GM12892 (cell line): Measurements from ENCODE around the gene NOC2L.

Experiments used
- DNase-seq: peaks from one replicate; pipeline ENCODE4 v3.0.0; 2011; ENCODE audit not compliant: insufficient read length
- FAIRE-seq: peaks from 2 replicates; lab custom pipeline; 2011; peaks lifted over from hg19 to GRCh38; lab: Jason Lieb, UNC
- POLR2A ChIP-seq: IDR thresholded peaks from 2 replicates; pipeline ENCODE4 v1.6.1; 2011; ENCODE audit warnings: low read depth, low read length, control low read depth
- POLR2AphosphoS5 ChIP-seq: IDR thresholded peaks from 2 replicates; pipeline ENCODE4 v1.6.1; 2011; ENCODE audit warnings: low read depth, low read length, control low read depth
- TAF1 ChIP-seq: IDR thresholded peaks from 2 replicates; pipeline ENCODE4 v1.6.1; 2011; ENCODE audit warnings: low read depth, mild to moderate bottlenecking, control low read depth, low read length, borderline replicate concordance

The NOC2L gene

DNA sequence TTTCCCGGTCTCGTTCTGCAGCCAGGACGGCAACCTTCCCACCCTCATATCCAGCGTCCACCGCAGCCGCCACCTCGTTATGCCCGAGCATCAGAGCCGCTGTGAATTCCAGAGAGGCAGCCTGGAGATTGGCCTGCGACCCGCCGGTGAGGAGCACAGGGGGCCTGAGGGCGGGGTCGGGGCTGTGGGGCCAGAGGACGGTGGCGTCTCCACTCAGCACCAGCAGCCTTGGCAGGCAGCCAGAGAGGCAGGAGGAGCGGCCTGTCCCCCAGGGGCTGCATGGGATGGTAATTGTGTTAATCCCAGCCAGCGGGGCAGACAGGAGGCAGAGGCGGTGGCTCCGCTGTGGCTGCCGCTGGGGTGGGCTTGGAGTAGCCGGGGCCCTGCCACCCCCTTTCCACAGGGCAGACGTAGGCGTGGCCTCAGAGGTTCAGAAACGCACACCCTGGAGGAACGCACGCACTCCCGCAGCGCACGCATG is 23.3 kb downstream of the NOC2L start:
- no peak for FAIRE-seq
- DNase-seq, result no peak
- no peak for TF ChIP-seq POLR2A
- no peak for TF ChIP-seq TAF1
- TF ChIP-seq POLR2AphosphoS5, result no peak

DNA sequence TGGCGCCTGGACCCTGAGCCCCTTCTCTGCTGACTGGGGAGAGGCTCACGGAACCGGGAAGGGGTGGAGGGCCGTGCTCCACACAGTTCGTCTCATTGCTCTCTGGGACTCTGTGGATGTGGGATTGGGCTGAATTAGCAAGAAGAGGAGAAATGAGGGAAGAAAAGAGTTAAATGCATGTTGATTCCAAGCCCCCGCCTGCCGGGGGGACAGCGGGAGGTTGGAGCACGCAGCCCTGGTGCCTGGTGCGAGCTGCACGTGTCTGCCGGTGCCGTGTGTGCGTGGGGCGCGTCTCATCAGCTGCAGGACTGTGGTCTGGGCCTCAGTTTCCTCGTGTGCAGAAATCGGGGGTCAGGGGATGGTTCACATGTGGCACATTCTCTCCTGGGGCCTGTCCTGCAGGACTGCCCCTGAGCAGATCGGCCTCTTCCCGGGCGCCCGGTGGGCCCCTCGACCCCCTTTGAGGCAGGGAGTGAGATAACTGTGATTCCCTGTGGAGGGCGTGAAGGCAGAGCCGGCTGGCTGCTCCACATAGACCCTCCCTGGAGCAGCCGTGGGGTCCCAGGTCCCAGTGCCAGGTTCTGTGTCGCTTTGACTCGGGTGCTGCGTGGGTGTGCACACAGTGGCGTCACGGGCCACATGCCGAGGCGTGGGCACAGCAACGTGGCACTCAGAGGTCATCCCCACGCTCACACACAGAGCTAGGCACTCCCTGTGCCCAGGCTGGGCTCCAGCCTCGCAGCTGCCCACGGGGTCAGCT is 23.9 kb downstream of the NOC2L start:
- no peak for TF ChIP-seq POLR2A
- FAIRE-seq (no peak), DNase-seq (no peak)

DNA sequence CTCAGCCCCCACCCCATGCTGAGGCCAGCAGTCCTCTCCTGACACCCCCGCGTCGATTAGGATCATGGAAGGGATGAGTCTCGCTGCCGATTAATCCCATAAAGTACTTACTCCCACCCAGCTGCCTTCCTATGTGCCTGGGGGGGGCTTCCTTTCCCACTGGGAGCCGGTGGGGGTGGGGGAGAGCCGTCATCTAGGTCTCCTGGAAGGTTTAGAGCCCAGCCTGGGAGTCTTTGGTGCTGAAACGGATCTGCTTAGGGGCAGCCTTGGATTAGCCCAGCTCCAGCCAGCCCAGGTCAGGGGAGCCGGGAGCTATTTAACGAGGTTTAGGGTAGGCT is 25.5 kb downstream of the NOC2L start:
- no peak for TF ChIP-seq POLR2AphosphoS5
- no peak for TF ChIP-seq POLR2A
- no peak for TF ChIP-seq TAF1
- DNase-seq, result no peak
- FAIRE-seq, result no peak

DNA sequence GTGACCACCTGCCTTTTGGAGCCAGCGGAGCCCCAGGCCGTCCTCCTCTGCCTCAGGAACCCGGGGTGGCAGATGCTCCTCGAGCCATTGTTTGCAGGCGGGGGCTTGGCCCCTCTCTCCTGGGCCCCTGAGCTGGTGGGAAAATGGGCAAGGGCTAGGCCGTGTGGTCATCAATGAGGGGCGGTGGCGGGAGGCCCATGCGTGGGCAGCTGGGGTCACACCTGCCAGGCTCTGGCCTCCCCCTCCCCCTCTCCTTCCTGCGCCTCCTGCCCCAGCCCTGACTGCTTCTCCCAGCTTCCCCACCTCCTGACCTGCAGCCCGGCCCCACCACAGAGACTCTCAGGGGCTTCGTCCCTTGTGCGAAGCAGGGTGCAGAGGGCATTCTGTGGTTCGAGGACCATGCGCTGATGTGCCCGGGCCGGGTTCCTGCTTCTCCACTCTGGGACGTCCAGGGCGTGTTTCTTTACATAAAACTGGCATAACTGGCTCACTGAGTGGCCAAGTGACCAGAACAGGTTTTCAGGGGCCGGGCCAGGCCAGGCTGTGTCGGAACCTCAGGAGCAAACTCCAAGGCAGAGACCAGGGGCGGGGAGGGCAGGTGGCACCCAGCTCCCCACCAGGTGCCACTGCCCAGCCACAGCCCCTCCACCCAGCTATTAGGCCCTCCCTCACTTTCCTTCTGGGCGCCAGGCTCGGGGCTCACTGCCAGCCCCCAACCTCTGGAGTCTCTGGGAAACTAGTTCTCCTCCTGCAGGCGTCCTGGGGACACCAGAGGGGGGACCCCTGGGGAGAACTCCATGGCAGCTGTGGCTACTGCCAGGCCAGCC is 26.1 kb downstream of the NOC2L start:
- TF ChIP-seq POLR2A (no peak), TAF1 (no peak), POLR2AphosphoS5 (no peak)
- FAIRE-seq (no peak), DNase-seq (no peak)

DNA sequence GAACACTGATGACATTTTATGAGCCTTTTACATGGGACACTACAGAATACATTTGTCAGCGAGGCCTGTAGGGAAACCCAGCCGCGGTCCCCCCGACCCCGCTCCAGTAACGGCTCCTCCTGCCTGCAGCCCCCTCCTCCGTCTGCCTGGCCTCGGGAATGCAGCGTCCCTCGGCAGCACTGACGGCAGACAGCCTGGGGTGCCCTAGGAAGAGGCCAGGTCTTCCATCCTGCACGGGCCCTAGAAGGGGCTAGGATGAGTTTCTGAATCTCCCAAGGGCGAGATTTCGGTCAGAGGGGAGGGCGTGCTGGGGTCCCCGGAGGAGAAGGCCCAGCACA is 26.9 kb downstream of the NOC2L start:
- DNase-seq (no peak), FAIRE-seq (no peak)
- TF ChIP-seq POLR2A (no peak), TAF1 (no peak), POLR2AphosphoS5 (no peak)

DNA sequence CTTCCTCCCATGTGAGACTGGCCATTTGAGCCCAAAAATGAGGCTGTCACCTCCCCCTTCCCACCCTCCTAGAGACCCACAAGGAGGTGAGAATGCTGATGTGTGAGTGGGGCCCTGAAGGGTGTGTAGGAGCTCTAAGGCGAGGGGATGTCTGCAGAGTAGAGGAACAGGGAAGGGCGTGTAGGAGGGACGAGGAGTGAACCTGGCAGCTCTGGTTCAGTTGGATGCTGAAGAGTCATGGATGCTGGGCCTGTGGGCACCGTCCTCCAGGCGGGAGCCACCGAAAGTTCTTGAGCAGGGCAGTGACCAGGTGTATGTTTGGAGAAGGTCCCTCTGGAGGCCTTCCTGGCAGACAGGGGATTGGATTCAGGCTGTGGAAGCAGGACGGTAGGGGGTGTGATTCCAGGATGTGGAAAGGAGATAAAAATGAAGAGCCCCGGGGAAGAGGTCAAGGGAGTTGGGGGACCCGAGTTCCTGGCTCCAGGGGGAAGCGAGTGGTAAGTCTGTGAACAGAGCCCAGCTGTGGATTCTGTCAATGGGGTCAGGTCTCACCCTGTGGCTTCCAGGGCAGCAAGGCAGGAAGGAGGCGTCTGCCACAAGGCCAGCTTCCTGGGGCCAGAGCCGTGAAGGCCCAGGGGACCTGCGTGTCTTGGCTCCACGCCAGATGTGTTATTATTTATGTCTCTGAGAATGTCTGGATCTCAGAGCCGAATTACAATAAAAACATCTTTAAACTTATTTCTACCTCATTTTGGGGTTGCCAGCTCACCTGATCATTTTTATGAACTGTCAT is 27.5 kb downstream of the NOC2L start:
- FAIRE-seq, result no peak
- TF ChIP-seq POLR2AphosphoS5, result no peak
- TF ChIP-seq POLR2A, result no peak
- no peak for TF ChIP-seq TAF1

DNA sequence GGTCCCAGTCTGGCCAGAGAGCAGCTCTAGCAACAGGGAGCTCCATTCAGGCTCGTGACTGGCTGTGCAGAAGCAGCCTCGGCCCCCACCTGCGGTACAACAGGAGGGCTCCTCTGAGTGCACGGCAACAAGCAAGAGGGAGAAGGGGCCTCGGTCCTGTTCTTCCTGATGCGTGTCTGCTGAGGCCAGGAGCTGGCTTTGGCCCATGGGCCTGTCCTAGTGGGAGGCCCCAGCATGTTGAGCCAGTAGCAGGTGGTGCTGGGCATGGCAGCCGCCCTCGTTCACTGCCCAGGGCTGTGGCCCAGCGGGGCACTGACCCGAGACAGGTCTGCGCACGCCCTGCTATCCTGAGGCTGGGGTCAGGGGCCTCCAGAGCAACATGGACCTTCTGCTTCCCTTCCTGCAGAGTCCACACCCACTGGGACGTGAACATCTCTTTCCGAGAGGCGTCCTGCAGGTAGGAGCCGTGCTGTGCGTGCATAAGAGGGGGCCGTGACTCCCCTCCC is 28.4 kb downstream of the NOC2L start:
- no peak for FAIRE-seq
- no peak for DNase-seq
- TF ChIP-seq POLR2AphosphoS5, result no peak
- TF ChIP-seq TAF1, result no peak
- no peak for TF ChIP-seq POLR2A

More for the DNA sequence above, 27.5 kb downstream of the NOC2L start:
- no peak for DNase-seq

DNA sequence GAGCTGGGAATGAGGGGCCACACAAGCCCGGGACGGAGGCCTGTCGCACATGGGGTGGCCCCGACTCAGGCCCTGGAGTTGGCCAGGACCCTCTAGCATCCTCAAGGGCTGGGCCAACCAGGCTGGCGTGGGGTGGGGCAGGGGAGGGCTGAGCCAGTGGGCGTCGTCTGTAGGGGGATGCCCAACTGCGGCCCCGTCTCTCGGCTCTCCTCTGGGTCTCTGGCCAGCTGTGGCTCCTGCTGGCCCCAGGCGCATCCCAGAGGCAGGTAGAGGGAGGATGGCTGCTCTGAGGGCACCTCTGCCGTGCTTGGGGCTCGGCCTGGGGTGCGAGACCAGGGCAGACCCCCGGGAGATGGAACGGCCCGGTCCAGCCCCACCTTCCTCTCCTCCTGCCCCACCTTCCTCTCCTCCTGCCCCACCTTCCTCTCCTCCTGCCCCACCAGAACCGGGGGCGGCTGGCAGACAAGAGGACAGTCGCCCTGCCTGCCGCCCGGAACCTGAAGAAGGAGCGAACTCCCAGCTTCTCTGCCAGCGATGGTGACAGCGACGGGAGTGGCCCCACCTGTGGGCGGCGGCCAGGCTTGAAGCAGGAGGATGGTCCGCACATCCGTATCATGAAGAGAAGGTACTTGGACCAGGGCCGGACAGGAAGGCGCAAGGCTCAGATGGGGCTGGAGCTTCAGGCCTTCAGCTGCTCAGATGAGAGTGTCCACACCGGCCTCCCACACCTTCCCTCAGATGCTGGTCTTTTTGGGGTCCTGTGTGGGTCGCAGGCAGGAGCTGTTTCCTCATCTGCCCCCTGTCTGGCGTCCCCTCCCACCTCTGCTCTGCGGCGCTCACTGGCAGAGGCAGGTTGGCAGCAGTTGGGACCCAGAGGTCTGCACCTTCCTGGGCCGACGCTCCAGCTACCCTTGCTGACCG is 29.1 kb downstream of the NOC2L start:
- DNase-seq, result no peak
- TF ChIP-seq TAF1 (no peak), POLR2AphosphoS5 (no peak), POLR2A (no peak)
- FAIRE-seq, result no peak

DNA sequence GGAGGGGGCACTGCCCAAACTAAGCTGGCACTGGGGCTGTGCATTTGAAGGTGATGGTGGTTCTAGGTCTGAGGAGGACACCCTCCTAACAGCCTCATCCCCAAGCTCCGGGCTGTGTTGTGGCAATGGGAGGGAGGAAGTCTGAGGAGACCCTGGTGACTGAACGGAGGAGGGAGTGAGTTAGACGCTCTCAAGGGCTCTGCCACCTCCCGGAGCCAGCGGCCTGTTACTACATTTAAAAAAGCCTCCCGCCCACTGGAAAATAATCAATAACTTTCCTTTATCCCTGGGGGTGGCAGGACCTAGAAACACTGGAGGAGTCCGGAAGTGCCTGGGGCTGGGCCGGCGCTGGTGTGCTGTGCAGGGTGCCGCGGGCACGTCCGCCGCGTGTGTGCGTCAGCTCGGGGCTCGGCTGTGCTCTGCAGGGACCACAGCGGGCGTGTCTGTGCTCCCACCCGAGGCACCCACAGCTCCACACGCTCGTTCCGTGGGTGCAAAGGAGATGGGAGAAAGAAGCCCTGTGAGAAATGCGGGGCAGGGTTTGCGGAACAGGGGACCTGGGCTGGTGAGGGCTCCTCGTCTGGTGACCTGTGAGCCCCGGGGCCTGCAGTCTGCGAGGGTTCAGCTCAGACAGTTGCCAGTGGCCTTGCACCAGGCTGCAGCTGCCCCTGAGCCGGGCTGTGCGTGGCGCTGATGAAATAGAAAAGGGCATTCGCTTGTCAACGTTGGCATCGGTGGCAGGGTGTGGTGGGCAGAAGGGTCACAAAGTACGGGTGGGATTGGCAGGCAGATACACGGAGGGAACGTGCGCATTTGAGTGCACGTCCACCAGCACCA is 30.0 kb downstream of the NOC2L start:
- no peak for FAIRE-seq
- DNase-seq, result no peak
- TF ChIP-seq TAF1 (no peak), POLR2A (no peak), POLR2AphosphoS5 (no peak)

DNA sequence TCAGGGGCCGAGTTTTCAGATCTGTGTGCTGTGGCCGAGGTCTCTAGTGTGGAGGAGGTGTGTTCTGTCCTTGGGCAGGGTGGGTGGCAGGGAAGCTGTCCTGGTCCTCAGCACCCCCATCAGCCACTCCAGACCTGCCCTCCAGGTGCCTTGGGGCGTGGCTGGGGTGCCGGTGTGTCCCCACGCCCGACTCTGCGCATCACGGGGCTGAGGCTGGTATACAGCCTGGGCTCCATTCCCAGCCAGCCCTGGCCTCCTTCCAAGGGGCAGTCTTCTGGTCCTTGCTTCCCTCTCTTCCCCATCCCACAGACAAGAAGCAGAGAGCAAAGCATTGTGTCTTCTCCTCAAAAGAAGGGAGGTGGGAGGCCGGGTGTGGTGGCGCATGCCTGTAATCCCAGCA is 31.3 kb downstream of the NOC2L start:
- DNase-seq, result no peak
- no peak for TF ChIP-seq POLR2A
- no peak for TF ChIP-seq TAF1
- no peak for TF ChIP-seq POLR2AphosphoS5
- FAIRE-seq, result no peak
